NCI-H187 treated with DMSO at 0.1 percent for 48 hours (cell line): ENCODE measurements around the gene NFE2.
"Not testable (repeated sequence)": the region's sequence is repeated elsewhere in the genome, so short reads cannot be mapped to it uniquely, and the experiment has no call there.

Source experiments
- DNase-seq: peaks from one replicate; lab custom pipeline; 2025; lab: John Stamatoyannopoulos, UW

Gene NFE2

GRCh38 chr12:54306925-54307741, 6.3 kb upstream of the NFE2 start:
- DNase-seq = peak; percentile 35

GRCh38 chr12:54304187-54304810, 3.5 kb upstream of the NFE2 start:
- DNase-seq = no peak

GRCh38 chr12:54303640-54304039, 2.8 kb upstream of the NFE2 start:
- DNase-seq = no peak

- no peak for DNase-seq
Observed at GRCh38 chr12:54301428-54302048, 723 bp upstream of the NFE2 start.

- DNase-seq = no peak
Observed at GRCh38 chr12:54300225-54300731, 537 bp downstream of the NFE2 start.

GRCh38 chr12:54299515-54300224, 1.1 kb downstream of the NFE2 start:
- DNase-seq = no peak

GRCh38 chr12:54298904-54299303, 1.9 kb downstream of the NFE2 start:
- no peak for DNase-seq

- no peak for DNase-seq
Observed at GRCh38 chr12:54296393-54297099, 4.3 kb downstream of the NFE2 start.

- DNase-seq = no peak
Observed at GRCh38 chr12:54294953-54295566, 5.8 kb downstream of the NFE2 start.

GRCh38 chr12:54294152-54294952, 6.5 kb downstream of the NFE2 start:
- DNase-seq = no peak

- no peak for DNase-seq
Observed at GRCh38 chr12:54292931-54293241, 7.9 kb downstream of the NFE2 start.

- no peak for DNase-seq
Observed at GRCh38 chr12:54292083-54292930, 8.5 kb downstream of the NFE2 start.

GRCh38 chr12:54287261-54288157, 13.3 kb downstream of the NFE2 start:
- no peak for DNase-seq

- no peak for DNase-seq
Observed at GRCh38 chr12:54286042-54287030, 14.5 kb downstream of the NFE2 start.

- no peak for DNase-seq
Observed at GRCh38 chr12:54285150-54286041, 15.4 kb downstream of the NFE2 start.

GRCh38 chr12:54284070-54284780, 16.6 kb downstream of the NFE2 start:
- DNase-seq = not testable (repeated sequence)
